ENCODE results near the gene NUP62.

DNA sequence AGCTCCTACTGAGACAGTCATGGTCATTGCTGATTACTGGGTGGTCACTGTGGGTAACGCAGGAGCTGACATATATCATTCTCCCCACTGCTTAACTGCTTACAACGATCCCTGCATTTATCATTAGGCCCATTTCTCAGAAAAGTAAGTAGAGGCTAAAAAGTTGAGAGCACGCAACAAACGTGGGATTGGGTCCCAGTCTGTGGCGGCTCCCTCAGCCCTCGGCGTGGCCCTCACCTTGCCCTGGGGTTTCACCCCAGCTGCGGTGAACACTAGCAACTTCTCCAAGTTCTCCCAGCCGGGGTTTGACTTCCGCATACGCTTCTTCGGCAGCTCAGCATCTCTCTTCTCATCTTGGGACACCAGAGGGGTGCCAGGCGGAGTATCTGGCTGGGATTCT, 64.4 kb downstream of the NUP62 start:
- TF ChIP-seq, protein P1, sequence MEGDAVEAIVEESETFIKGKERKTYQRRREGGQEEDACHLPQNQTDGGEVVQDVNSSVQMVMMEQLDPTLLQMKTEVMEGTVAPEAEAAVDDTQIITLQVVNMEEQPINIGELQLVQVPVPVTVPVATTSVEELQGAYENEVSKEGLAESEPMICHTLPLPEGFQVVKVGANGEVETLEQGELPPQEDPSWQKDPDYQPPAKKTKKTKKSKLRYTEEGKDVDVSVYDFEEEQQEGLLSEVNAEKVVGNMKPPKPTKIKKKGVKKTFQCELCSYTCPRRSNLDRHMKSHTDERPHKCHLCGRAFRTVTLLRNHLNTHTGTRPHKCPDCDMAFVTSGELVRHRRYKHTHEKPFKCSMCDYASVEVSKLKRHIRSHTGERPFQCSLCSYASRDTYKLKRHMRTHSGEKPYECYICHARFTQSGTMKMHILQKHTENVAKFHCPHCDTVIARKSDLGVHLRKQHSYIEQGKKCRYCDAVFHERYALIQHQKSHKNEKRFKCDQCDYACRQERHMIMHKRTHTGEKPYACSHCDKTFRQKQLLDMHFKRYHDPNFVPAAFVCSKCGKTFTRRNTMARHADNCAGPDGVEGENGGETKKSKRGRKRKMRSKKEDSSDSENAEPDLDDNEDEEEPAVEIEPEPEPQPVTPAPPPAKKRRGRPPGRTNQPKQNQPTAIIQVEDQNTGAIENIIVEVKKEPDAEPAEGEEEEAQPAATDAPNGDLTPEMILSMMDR (IDR thresholded peaks at IDR 0.05; ENCODE audit: low read depth, low read length, missing input control) = no peak
- no peak for TF ChIP-seq GABPA (IDR thresholded peaks at IDR 0.05 in 1 of 2, conservative IDR thresholded peaks at IDR 0.05 in 1 of 2)
